Skin epidermis (tissue), 12 donors: ENCODE results near the gene NOC3L.

ENCODE experiments used
- H3K27ac ChIP-seq, 21 experiments: fragments of 200-600 bp; sonication (generic) in 11 of 21; one replicate each; pipeline ENCODE4 v1.5.0; 2020; ENCODE audit warnings: mild to moderate bottlenecking in 3 of 21, inconsistent platforms in 2 of 21, moderate library complexity in 2 of 21
- H3K4me3 ChIP-seq, 7 experiments: fragments of 200-600 bp; sonication (generic) in 2 of 7; one replicate each; pipeline ENCODE4 v1.5.0; 2020; ENCODE audit warnings: inconsistent platforms in 2 of 7, mild to moderate bottlenecking in 2 of 7, moderate library complexity in 1 of 7

Gene NOC3L

GRCh38 chr10:94310369-94310768 is 52.4 kb downstream of the NOC3L start:
- H3K27ac ChIP-seq, result no peak overlapping the region
- no peak overlapping the region for H3K4me3 ChIP-seq

- Histone ChIP-seq H3K4me3 (no peak overlapping the region), H3K27ac (no peak overlapping the region)
Measured at GRCh38 chr10:94308866-94309265, 53.9 kb downstream of the NOC3L start.

- H3K4me3 ChIP-seq, result no peak overlapping the region
- no peak overlapping the region for H3K27ac ChIP-seq
Measured at GRCh38 chr10:94307046-94307615, 55.6 kb downstream of the NOC3L start.

GRCh38 chr10:94303929-94304328 is 58.8 kb downstream of the NOC3L start:
- Histone ChIP-seq H3K4me3 (no peak overlapping the region), H3K27ac (no peak overlapping the region)

- Histone ChIP-seq H3K4me3 (no peak overlapping the region), H3K27ac (no peak overlapping the region)
Measured at GRCh38 chr10:94300042-94300441, 62.7 kb downstream of the NOC3L start.

- Histone ChIP-seq H3K4me3 (no peak overlapping the region), H3K27ac (no peak overlapping the region)
Measured at GRCh38 chr10:94299417-94299816, 63.3 kb downstream of the NOC3L start.

GRCh38 chr10:94294168-94294567 is 68.6 kb downstream of the NOC3L start:
- no peak overlapping the region for H3K4me3 ChIP-seq
- H3K27ac ChIP-seq, result no peak overlapping the region

- H3K4me3 ChIP-seq, result no peak overlapping the region
- H3K27ac ChIP-seq, result no peak overlapping the region
Measured at GRCh38 chr10:94293354-94293753, 69.4 kb downstream of the NOC3L start.

GRCh38 chr10:94292434-94293090 is 70.2 kb downstream of the NOC3L start:
- Histone ChIP-seq H3K27ac (no peak overlapping the region), H3K4me3 (no peak overlapping the region)

GRCh38 chr10:94288361-94289101 is 74.2 kb downstream of the NOC3L start:
- no peak overlapping the region for H3K4me3 ChIP-seq
- no peak overlapping the region for H3K27ac ChIP-seq

- Histone ChIP-seq H3K4me3 (no peak overlapping the region), H3K27ac (no peak overlapping the region)
Measured at GRCh38 chr10:94287336-94287735, 75.4 kb downstream of the NOC3L start.

GRCh38 chr10:94286901-94287300 is 75.8 kb downstream of the NOC3L start:
- no peak overlapping the region for H3K27ac ChIP-seq
- no peak overlapping the region for H3K4me3 ChIP-seq

- H3K4me3 ChIP-seq, result no peak overlapping the region
- H3K27ac ChIP-seq, result no peak overlapping the region
Measured at GRCh38 chr10:94285271-94285670, 77.5 kb downstream of the NOC3L start.
